Testis (tissue), 2 donors: Measurements from ENCODE around the gene MED8.

Experiments
- CTCF ChIP-seq, 3 experiments: fragments of 450-650 bp in 2 of 3; fragments of 200-600 bp in 1 of 3; sonication (generic) in 1 of 3; IDR thresholded peaks; one replicate each; pipeline ENCODE4 v1.5.1; 2016 to 2019; ENCODE audit warnings: antibody characterized with exemption in 3 of 3, mild to moderate bottlenecking in 2 of 3, moderate library complexity in 1 of 3
- POLR2A ChIP-seq: fragments of 450-650 bp; IDR thresholded peaks from one replicate; pipeline ENCODE4 v1.6.1; 2017; ENCODE audit warnings: antibody characterized with exemption, mild to moderate bottlenecking, moderate library complexity

GRCh38 chr1:43395523-43395922 lies 5.9 kb upstream of the MED8 start:
- TF ChIP-seq CTCF (IDR thresholded peaks at IDR 0.05) (no peak), POLR2A (no peak)
